SU-DHL-6 (cell line): Measurements from ENCODE around the gene COL27A1.

Experiments used
- EZH2phosphoT487 ChIP-seq: fragments of 200-600 bp; sonication (generic), shearing (Covaris generic); conservative IDR thresholded peaks from 2 replicates; pipeline ENCODE4 v1.6.1; 2018; ENCODE audit warnings: mild to moderate bottlenecking, antibody characterized with exemption, low read length, moderate library complexity, mixed read lengths
- TF ChIP-seq, protein P1 (sequence below): fragments of 200-600 bp; sonication (generic); IDR thresholded peaks from one replicate; pipeline ENCODE4 v1.5.1; 2017; ENCODE audit warnings: antibody characterized with exemption, mild to moderate bottlenecking, low read length, moderate library complexity; ENCODE audit not compliant: insufficient read depth, poor library complexity, severe bottlenecking

DNA sequence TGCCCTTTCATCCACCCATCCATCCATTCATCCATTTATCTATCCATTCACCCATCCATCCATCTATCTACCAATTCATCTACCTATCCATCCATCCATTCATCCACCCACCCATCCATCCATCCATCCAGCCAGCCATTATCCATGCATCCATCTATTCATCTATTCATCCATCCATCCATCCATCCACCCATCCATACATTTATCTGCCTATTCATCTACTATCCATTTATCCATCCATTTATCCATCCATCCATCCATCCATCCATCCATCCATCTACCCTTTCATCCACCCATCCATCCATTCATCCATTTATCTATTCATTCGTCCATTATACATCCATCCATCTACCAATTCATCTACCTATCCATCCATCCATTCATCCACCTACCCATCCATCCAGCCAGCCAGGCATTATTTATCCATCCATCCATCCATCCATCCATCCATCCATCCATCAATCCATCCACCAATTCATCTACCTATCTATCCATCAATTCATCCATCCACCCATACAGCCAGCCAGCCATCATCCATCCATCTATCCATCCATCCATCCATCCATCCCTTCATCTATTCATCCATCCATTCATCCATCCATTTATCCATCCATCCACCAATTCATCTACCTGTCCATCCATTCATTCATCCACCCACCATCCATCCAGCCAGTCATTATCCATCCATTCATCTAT, 10.2 kb downstream of the COL27A1 start:
- TF ChIP-seq, protein P1, sequence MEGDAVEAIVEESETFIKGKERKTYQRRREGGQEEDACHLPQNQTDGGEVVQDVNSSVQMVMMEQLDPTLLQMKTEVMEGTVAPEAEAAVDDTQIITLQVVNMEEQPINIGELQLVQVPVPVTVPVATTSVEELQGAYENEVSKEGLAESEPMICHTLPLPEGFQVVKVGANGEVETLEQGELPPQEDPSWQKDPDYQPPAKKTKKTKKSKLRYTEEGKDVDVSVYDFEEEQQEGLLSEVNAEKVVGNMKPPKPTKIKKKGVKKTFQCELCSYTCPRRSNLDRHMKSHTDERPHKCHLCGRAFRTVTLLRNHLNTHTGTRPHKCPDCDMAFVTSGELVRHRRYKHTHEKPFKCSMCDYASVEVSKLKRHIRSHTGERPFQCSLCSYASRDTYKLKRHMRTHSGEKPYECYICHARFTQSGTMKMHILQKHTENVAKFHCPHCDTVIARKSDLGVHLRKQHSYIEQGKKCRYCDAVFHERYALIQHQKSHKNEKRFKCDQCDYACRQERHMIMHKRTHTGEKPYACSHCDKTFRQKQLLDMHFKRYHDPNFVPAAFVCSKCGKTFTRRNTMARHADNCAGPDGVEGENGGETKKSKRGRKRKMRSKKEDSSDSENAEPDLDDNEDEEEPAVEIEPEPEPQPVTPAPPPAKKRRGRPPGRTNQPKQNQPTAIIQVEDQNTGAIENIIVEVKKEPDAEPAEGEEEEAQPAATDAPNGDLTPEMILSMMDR, result no peak
- TF ChIP-seq EZH2phosphoT487, result no peak
